ENCODE measurements around the gene ST6GAL1. TPM values are rescaled to one million over a fixed set of nuclear protein-coding genes. Genes with fewer than 3 reads are reported as not detected.

Gene ST6GAL1
- total RNA-seq, 4 donors from 2014 or later, result 32.6 to 107 (median 57.1) TPM

GRCh38 chr3:187093320-187093719 lies 163.0 kb downstream of the ST6GAL1 start:
- H3K9me3 ChIP-seq, result no peaks in the 10 kb centered on the region
- TF ChIP-seq POLR2A (IDR thresholded peaks at IDR 0.05), result no peak
- TF ChIP-seq, protein P1, sequence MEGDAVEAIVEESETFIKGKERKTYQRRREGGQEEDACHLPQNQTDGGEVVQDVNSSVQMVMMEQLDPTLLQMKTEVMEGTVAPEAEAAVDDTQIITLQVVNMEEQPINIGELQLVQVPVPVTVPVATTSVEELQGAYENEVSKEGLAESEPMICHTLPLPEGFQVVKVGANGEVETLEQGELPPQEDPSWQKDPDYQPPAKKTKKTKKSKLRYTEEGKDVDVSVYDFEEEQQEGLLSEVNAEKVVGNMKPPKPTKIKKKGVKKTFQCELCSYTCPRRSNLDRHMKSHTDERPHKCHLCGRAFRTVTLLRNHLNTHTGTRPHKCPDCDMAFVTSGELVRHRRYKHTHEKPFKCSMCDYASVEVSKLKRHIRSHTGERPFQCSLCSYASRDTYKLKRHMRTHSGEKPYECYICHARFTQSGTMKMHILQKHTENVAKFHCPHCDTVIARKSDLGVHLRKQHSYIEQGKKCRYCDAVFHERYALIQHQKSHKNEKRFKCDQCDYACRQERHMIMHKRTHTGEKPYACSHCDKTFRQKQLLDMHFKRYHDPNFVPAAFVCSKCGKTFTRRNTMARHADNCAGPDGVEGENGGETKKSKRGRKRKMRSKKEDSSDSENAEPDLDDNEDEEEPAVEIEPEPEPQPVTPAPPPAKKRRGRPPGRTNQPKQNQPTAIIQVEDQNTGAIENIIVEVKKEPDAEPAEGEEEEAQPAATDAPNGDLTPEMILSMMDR (IDR thresholded peaks at IDR 0.05), result no peak
- intact Hi-C loops (cut with DNase I; ENCODE audit: low total_unique reads), result no loop called here
- H3K36me3 ChIP-seq, result no peaks in the 10 kb centered on the region
- no peak overlapping the region for H3K4me3 ChIP-seq
- no peak for DNase-seq
- H3K27me3 ChIP-seq, result no peaks in the 10 kb centered on the region
- no peaks in the 10 kb centered on the region for H3K4me1 ChIP-seq
- H3K27ac ChIP-seq, result no peak overlapping the region

GRCh38 chr3:187098923-187099512 lies 168.7 kb downstream of the ST6GAL1 start:
- Histone ChIP-seq H3K9me3 (no peaks in the 10 kb centered on the region), H3K4me1 (peaks cover 0 to 6% of the 10 kb centered on the region in 2 donors), H3K27me3 (no peaks in the 10 kb centered on the region), H3K27ac (no peak overlapping the region), H3K4me3 (no peak overlapping the region), H3K36me3 (no peaks in the 10 kb centered on the region)
- no peak for DNase-seq
- TF ChIP-seq, protein P1 (IDR thresholded peaks at IDR 0.05), result no peak
- no peak for TF ChIP-seq POLR2A (IDR thresholded peaks at IDR 0.05)
- intact Hi-C loops (cut with DNase I; ENCODE audit: low total_unique reads), result no loop called here

DNA sequence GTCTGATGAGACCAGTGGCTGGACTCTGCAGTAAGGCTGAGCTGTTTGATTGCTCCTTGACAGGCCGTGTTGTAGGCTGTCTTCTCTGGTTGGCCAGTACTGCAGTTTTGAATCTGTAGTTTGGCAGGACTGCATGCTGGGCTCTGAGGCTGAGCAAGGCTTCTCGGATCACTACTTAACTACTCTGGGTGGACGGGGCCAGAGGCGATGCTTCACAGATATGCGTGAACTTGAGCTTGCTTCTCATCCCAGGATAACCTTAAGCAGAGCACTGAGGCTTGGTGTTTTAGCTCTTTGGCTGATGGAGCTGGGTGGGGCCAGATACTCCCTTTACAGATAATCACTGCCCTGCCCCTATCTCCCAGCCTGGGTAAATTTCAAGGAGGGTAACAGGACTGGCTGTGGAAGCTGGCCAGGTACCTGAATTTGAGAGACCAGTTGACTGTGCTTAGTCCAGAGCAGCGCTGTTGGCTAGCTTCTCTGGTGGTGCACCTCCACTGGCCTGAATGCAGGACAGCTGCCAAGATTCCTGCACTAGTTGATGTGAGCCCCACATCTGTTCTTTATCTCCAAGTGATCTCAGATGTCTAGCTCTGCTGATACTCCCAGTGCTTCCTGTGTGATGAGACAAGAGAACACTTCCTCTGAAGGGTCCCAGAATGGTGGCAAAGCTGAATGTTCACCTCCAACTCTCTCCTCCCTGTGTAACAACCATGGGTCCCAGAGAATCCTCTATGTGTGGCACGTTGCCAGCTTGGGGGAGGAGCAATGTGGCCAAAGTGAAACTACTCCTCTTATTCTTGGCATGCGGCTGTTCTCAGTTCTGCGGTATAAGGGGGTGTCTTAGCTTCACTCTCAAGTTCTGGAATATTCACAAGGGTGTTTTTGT lies 171.1 kb downstream of the ST6GAL1 start:
- H3K9me3 ChIP-seq, result no peaks in the 10 kb centered on the region
- no peaks in the 10 kb centered on the region for H3K36me3 ChIP-seq
- peak overlapping the region; percentile 62 to 69 for H3K27ac ChIP-seq
- H3K27me3 ChIP-seq, result no peaks in the 10 kb centered on the region
- intact Hi-C loops (cut with DNase I; ENCODE audit: low total_unique reads), result no loop called here
- TF ChIP-seq, protein P1 (IDR thresholded peaks at IDR 0.05), result no peak
- TF ChIP-seq POLR2A (IDR thresholded peaks at IDR 0.05), result no peak
- peak; percentile 77 to 78 for DNase-seq
- H3K4me3 ChIP-seq, result peak overlapping the region in 1 of 2 donors; percentile 27
- H3K4me1 ChIP-seq, result peaks cover 0 to 6% of the 10 kb centered on the region in 2 donors

- no peak for DNase-seq
- intact Hi-C loops (cut with DNase I; ENCODE audit: low total_unique reads), result no loop called here
- Histone ChIP-seq H3K4me1 (peaks cover 0 to 6% of the 10 kb centered on the region in 2 donors), H3K36me3 (no peaks in the 10 kb centered on the region), H3K9me3 (no peaks in the 10 kb centered on the region), H3K27ac (peak overlapping the region; percentile 62 to 69), H3K27me3 (no peaks in the 10 kb centered on the region), H3K4me3 (peak overlapping the region in 1 of 2 donors; percentile 27)
- no peak for TF ChIP-seq POLR2A (IDR thresholded peaks at IDR 0.05)
- TF ChIP-seq, protein P1 (IDR thresholded peaks at IDR 0.05), result no peak
These were observed 171.8 kb downstream of the ST6GAL1 start for GRCh38 chr3:187102073-187102634.

- TF ChIP-seq, protein P1 (IDR thresholded peaks at IDR 0.05), result no peak
- TF ChIP-seq POLR2A (IDR thresholded peaks at IDR 0.05), result no peak
- Histone ChIP-seq H3K27me3 (no peaks in the 10 kb centered on the region), H3K4me3 (no peak overlapping the region), H3K27ac (no peak overlapping the region), H3K9me3 (no peaks in the 10 kb centered on the region), H3K4me1 (peaks cover 0 to 6% of the 10 kb centered on the region in 2 donors), H3K36me3 (no peaks in the 10 kb centered on the region)
- no peak for DNase-seq
- intact Hi-C loops (cut with DNase I; ENCODE audit: low total_unique reads), result no loop called here
These were observed 172.9 kb downstream of the ST6GAL1 start for GRCh38 chr3:187103251-187103650.

Measured in uterus (tissue), 4 donors.